Mesothelial cell of epicardium (in vitro differentiated cells): ENCODE measurements around the gene PARP9. TPM values are rescaled to one million over a fixed set of nuclear protein-coding genes. Genes with fewer than 3 reads are reported as not detected.

Experiments
- DNase-seq, 2 experiments: peaks; one replicate each; pipeline ENCODE4 v3.0.0; 2021; ENCODE audit warnings: low spot score in 2 of 2; ENCODE audit not compliant: unreplicated experiment in 2 of 2
- H3K27ac Mint-ChIP-seq: 2 replicates; pipeline ENCODE4 v1.8.0; 2021; ENCODE audit warnings: mixed read lengths
- H3K27me3 Mint-ChIP-seq: 2 replicates; pipeline ENCODE4 v1.8.0; 2021; ENCODE audit warnings: low read depth, mixed read lengths
- H3K36me3 Mint-ChIP-seq: 2 replicates; pipeline ENCODE4 v1.8.0; 2021; ENCODE audit warnings: mixed read lengths
- H3K4me1 Mint-ChIP-seq: 2 replicates; pipeline ENCODE4 v1.8.0; 2021; ENCODE audit warnings: mixed read lengths
- H3K4me3 Mint-ChIP-seq: 2 replicates; pipeline ENCODE4 v1.8.0; 2021; ENCODE audit warnings: mild to moderate bottlenecking, moderate library complexity, mixed read lengths
- H3K9me3 Mint-ChIP-seq: 2 replicates; pipeline ENCODE4 v1.8.0; 2021; ENCODE audit warnings: mixed read lengths
- CTCF ChIP-seq: fragments of 200-600 bp; sonication (generic); IDR thresholded peaks from one replicate; pipeline ENCODE4 v1.5.0; 2021; ENCODE audit warnings: antibody characterized with exemption; ENCODE audit not compliant: unreplicated experiment
- total RNA-seq: library from RNA; stranded (reverse); gene quantifications from 3 replicates; pipeline ENCODE4 v1.2.1, GENCODE V29; 2021

The PARP9 gene
- total RNA-seq, 1 donor from 2014 or later: 32.5 TPM

- Mint-ChIP-seq H3K27ac (no peak overlapping the region), H3K4me1 (peaks cover 2% of the 10 kb centered on the region), H3K9me3 (no peaks in the 10 kb centered on the region), H3K4me3 (no peak overlapping the region), H3K36me3 (peaks cover 17% of the 10 kb centered on the region), H3K27me3 (no peaks in the 10 kb centered on the region)
- TF ChIP-seq CTCF: no peak
- DNase-seq: no peak
Measured at GRCh38 chr3:122497425-122497824, 66.7 kb downstream of the PARP9 start.

GRCh38 chr3:122496508-122496907 is 67.6 kb downstream of the PARP9 start:
- Mint-ChIP-seq H3K27ac (no peak overlapping the region), H3K36me3 (peaks cover 21% of the 10 kb centered on the region), H3K27me3 (no peaks in the 10 kb centered on the region), H3K4me3 (no peak overlapping the region), H3K4me1 (peaks cover 2% of the 10 kb centered on the region), H3K9me3 (no peaks in the 10 kb centered on the region)
- TF ChIP-seq CTCF: no peak
- DNase-seq: no peak

GRCh38 chr3:122493296-122493695 is 70.8 kb downstream of the PARP9 start:
- TF ChIP-seq CTCF: no peak
- H3K9me3 Mint-ChIP-seq: no peaks in the 10 kb centered on the region
- no peak overlapping the region for H3K27ac Mint-ChIP-seq
- H3K4me3 Mint-ChIP-seq: no peak overlapping the region
- H3K27me3 Mint-ChIP-seq: no peaks in the 10 kb centered on the region
- no peak for DNase-seq
- H3K4me1 Mint-ChIP-seq: peaks cover 10% of the 10 kb centered on the region
- peaks cover 29% of the 10 kb centered on the region for H3K36me3 Mint-ChIP-seq

- no peak for TF ChIP-seq CTCF
- Mint-ChIP-seq H3K4me1 (peaks cover 8% of the 10 kb centered on the region), H3K4me3 (no peak overlapping the region), H3K36me3 (peaks cover 25% of the 10 kb centered on the region), H3K9me3 (no peaks in the 10 kb centered on the region), H3K27ac (no peak overlapping the region), H3K27me3 (no peaks in the 10 kb centered on the region)
- no peak for DNase-seq
Measured at GRCh38 chr3:122488262-122488973, 75.7 kb downstream of the PARP9 start.

- peak overlapping the region; percentile 23 for H3K27ac Mint-ChIP-seq
- TF ChIP-seq CTCF: no peak
- no peak for DNase-seq
Measured at GRCh38 chr3:122484985-122485384, 79.1 kb downstream of the PARP9 start.

More at GRCh38 chr3:122484985-122485384, 79.1 kb downstream of the PARP9 start:
- Mint-ChIP-seq H3K9me3 (no peaks in the 10 kb centered on the region), H3K27me3 (no peaks in the 10 kb centered on the region), H3K36me3 (peaks cover 10% of the 10 kb centered on the region), H3K4me1 (peaks cover 14% of the 10 kb centered on the region), H3K4me3 (no peak overlapping the region)
